ENCODE measurements around the gene CHD2.
"Not testable (repeated sequence)": the region's sequence is repeated elsewhere in the genome, so short reads cannot be mapped to it uniquely, and the experiment has no call there.

Gene CHD2

DNA sequence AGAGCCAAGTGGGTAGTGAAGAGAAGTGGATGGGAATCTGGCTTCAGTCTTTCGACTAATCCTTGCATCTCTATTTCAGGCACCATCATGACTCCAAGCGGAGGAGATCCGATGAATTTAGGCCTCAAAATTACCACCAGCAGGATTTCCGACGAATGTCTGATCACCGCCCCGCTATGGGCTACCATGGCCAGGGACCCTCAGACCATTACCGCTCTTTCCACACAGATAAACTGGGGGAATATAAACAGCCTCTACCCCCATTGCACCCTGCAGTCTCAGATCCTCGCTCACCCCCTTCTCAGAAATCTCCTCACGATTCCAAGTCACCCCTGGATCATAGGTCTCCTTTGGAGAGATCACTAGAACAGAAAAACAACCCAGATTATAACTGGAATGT is 124.2 kb downstream of the CHD2 start:
- DNase-seq: no peak

DNA sequence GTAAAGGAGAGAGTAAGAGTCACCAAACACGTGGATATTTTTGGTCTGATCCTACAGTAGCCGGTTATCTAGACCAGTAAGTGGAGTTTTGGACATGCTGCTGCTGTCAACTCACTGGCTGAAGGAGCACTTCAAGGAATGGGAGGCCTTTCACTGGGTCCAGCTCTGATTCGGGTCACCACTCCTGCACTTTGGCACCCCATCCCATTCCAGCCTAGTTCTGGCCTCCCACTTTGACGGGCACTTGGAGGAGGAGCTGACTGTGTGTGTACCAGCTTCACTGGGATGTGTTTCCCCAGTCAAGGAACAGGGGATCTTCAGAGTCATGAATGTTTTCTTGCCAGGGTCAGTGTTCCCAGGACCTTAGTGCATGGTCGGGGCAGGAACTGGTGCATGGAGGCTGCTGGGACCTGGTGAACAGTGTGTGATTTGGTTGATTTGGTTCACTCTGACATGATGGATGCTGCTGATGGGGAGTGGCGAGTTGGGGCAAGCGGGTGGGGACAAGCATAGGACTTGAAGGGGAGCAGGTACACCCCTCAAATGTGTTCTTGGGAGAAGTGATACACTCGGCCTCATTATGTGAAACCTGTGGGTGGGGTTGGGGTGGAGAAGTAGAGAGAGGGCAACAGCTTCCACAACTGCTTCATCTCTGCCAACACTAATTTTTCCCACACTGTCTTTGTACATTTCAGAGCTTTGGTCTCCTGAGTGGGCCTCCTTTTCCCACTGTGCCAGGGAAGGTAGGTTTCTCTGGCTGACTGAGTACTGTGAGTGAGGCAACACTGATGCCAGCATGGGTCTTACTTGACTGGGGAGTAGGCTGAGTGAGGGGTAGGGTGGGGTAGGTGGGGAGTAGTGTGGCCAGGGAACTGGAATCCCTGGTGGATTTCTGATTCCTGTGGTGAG is 124.8 kb downstream of the CHD2 start:
- no peak for DNase-seq

DNA sequence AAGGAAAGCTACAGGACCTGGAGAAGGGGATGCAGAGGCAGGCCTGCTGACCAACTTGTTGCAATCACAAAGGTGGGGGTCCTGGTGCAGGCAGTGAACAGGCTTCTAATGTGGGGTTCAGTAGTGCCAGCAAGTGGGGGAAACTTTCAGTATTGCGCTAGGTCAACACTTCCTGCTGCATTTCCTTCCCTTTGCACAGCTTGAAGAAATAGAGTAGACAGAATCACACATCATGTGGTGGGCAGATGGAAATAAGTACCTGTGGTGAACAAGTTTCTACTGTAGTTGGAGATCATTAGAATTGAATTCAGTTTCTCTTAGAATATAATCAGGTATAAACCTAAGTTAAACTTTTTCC is 125.5 kb downstream of the CHD2 start:
- DNase-seq: no peak

DNA sequence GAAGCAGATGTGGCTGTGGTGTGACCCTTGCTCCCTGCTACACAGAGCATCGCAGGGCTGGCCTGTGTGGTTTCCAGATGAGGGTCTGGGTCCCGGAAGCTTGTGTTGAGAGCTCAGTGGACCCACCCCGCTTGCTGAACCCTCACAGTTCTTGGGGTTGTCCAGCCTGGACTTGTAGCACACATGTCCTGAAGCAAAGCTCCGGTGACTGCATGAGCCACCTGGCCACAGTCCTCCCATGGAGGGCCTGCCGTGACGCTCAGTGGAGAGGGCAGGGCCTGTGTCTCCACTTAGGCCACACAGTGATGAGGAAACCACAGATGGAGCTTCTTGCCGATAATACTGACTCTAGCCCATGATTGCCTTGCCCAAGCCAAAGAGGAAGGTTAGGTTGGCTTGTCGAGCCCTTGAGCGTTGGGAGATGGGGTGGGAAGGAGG is 126.3 kb downstream of the CHD2 start:
- no peak for DNase-seq

DNA sequence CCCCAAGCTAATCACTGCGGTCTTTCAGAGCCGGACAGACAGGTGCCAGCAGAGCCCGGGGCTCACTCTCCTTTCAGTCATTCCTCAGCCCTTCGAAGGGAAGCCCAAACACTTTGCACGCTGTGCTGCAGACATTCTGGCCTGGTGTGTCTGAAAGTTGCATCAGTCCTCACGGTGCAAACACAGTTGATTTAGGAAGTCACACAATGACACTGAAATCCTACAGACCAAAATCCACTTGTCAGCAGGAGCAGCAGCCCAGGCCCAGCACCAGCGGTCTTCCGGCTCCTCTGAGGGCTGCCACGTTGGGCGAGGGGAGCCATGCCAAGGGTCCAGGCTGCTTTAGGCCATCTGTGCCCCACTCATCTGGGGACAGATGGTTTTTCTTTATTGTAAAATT is 127.3 kb downstream of the CHD2 start:
- DNase-seq: no peak

DNA sequence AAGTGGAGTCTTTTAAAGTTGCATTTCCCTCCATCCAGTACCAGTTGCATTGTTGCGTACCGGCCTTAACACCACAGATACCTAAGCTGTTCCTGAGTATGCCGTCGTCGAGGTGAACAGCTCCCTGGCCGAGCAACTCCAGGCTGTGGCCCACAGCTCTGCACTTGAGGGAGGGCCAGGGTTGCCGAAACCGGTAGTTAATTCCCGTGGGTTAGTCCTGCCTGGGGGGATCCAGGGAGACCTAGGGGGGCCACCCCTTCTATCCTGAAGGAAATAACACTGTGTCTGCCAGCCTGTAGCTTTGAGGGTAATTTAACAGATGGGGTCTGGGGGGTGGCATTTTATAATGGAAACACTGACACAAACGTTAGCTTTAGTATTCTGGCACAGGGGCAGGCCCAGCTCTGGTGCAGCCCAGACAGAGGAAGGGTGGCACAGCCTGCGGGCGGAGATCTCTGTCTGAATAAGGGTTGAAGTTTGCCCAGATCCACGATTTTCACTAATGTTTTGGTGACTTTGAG is 128.0 kb downstream of the CHD2 start:
- no peak for DNase-seq

DNA sequence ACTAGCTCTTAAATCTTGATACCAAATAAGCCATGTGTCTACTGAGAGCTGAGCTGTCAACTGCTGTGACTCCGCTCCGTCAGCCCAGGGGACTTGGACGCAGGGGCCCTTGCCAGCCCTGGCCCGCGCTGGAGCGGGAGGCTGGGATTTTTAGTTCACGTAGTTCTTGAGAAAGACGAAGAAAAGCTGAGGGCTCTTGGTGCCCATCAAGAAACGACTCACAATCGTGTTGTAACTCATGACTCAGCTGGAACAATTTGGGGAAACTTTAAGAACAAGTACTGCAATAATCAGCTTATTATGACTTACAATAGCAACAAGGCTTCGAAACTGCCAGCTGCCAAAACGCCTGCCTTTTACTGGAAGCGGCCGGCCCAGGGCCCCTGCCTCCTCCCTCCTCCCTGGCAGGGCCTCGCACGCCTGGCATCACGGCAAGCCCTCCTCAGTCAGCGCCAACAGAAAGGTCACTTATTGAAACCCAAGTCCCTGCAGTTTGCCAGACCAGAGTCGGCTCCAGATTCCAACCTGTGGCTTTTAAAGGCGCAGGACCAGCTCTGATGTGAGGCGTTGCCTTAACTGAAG is 128.6 kb downstream of the CHD2 start:
- DNase-seq: peak; percentile 35

DNA sequence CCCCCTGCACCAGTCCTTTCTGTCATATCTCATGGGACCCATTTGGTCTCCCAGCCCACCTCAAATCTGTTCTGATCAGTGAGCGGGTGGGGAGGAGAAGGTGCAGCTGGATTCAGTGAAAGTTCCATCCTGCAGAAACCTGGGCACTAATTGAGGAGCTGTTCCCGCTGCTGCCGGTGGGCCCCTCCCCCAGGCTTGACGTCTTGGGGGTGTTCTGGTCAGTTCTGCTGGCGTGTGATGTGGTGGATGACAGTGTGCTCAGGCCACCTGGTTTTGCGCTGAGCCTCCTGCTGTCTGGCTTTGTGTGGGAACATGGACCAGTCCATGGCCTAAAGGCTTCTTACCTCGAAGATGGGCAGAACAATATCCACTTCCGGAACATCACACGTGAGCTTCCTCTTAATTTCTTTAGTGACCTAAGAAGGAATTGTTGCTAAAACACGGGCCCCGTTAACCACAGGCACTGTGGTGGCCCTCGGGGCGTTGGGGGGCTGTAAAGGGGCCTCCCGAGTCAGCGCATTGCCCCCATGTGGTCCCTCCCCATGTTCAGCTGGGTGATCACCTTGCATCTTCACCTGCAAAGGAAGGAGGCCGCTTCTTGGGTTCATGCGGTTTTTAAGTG is 129.2 kb downstream of the CHD2 start:
- DNase-seq: no peak

DNA sequence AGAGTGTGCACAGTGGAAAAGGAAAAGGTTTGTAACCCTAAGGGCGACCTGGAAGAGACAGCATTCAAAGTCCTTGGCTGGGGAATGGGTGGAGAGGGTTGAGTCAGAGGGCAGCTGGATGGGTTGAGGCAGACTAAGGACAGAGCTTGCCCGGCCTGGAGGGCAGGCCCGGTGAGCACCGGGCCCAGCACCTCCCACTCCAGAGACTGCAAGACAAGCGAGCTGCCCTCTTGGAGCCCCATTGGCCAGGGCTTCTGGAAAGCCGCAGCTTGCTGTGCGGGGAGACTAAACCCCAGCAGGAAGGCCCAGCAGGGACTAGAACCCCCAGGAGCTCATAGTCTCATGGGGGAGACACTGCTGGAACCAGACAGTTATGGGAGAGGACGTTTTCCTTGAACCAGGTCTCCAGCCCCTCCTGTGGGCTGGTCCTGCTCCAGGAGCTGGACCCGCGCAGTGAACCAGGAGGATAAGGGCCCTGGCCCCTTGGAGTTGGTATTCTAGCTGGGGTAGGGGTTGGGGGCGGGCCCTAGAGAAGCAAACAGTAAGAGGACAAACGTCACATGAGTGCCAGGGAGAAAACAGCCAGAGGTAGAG is 129.8 kb downstream of the CHD2 start:
- DNase-seq: no peak

DNA sequence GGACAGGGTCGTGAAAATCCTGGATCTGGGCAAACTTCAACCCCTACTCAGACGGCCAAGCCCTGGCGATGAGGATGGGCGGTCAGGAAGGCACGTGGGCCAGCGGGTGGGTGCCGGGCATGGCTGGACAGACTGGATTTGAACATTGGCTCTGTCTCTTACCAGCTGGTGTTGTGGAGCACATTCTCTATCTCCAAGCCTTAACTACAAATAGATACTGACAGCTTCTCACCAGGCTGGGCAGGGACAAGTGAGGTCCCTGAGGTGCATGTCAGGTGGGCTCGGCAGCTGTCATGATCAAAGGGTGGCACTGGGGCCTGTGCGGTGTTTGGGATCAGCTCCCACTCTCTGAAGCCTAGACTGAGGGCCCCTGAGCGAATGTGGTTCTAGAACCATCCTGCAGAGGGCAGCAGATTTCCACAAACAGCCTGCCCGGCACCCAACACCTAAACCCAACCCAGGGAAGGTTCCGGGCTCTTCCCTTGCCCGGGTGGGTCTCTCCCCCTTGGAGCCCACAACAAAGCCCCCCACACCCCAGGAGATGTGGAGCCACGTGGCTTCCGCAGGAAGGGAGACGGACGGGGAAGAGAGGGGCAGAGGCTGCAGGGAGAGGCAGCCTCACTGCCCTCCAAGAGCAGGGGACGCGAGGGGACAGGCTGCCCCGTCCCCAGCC is 130.4 kb downstream of the CHD2 start:
- peak; percentile 91 for DNase-seq

DNA sequence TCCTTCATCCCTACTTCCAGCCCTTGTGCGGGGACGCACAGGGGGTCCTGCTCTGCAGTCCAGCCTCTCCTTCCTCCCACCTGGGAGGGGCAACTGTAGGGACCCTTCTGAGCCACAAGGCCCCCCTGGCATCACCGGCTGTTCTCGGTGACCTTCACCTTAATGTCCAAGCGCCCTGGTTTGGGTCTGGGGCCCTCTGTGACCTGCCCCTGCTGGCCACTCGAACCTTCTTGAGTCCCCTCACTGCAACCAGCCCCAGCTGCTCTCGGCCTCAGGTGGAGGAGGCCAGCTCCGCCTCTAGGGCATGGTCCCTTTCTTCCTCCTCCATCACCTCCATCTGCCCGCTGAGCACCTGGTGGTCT is 131.0 kb downstream of the CHD2 start:
- no peak for DNase-seq

DNA sequence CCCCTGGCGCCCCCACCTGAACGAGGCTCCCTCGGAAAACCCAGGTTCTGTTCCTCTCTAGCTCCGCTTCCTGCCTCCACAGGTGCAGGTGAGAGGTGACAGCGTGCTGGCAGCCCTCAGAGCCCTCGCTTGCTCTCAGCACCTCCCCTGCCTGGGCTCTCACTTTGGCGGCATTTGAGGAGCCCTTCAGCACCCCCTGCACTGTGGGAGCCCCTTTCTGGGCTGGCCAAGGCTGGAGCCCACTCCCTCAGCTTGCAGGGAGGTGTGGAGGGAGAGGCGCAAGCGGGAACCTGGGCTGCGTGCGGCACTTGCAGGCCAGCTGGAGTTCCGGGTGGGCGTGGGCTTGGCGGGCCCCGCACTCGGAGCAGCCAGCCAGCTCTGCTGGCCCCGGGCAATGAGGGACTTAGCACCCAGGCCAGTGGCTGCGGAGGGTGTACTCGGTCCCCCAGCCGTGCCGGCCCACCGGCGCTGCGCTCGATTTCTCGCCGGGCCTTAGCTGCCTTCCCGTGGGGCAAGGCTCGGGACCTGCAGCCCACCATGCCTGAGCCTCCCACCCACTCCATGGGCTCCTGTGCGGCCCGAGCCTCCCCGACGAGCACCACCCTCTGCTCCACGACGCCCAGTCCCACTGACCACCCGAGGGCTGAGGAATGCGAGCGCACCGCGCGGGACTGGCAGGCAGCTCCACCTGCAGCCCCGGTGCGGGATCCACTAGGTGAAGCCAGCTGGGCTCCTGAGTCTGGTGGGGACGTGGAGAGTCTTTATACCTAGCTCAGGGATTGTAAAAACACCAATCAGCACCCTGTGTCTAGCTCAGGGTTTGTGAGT is 131.6 kb downstream of the CHD2 start:
- not testable (repeated sequence) for DNase-seq

DNA sequence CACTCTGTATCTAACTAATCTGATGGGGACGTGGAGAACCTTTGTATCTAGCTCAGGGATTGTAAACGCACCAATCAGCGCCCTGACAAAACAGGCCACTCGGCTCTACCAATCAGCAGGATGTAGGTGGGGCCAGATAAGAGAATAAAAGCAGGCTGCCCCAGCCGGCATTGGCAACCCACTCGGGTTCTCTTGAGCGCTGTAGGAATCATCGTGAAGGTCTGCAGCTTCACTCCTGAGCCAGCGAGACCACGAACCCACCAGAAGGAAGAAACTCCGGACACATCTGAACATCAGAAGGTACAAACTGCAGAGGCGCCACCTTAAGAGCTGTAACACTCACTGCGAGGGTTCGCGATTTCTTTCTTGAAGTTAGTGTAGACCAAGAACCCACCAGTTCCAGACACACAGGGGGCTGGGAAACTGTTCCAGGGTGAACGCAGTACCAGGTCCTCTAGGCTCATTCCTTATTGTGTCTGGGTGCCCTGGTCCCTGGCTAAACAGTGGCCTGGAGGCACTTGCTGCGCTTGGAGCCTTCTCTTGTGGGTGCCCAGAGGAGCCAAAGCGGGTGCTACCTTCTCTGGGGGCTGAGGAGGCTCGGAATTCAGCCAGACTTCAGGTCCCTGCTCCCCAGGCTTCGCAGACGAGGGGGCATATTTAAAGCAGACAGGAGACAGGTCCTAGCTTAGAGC is 132.5 kb downstream of the CHD2 start:
- DNase-seq: not testable (repeated sequence)

DNA sequence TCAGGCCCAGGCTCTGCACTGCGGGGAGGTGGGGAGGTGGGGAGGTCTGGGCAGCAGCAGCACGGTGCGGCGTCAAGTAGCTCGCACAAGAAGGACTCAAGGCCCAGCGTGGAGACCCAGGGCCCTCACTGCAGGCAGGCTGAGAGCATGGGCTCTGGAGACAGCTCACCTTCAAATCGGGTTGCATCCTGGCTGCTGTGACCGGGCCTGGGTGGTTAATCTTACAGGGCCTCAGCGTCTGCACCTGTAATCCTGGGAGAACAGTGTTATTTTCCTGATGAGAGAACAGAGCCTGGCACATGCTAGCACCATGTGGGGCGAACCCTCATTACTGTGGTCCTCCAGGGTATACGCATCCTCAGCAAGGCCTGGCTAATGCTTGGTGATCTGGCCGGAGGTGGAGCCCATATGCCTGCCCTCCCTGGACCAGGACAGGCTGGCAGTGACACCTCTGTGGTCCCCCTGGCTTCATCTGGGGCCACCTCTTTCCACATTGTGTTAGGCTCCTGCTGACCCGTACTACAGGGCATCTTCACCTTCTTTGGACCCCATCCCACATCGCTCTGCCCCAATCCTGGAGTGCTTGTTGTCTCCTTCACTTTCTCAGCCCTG is 133.4 kb downstream of the CHD2 start:
- DNase-seq: no peak

DNA sequence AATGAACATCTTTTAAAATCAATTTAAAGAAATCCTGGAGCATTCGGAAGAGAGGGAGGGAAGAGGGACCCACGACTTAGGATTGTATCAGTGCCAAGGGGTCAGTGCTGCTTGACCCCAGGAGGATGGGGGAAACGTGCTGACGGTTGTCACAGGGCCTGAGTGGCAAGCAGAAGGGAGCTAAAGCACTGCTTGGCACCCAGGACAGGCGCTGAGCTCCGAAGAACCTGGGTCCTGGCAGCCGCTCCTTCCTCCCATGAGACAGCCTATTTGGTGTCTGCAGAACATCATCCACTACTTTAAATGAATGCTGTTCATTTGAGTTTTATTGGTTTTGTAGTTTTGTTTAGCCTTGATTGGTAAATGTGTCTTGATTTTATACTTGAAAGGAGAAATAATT is 134.4 kb downstream of the CHD2 start:
- DNase-seq: no peak

DNA sequence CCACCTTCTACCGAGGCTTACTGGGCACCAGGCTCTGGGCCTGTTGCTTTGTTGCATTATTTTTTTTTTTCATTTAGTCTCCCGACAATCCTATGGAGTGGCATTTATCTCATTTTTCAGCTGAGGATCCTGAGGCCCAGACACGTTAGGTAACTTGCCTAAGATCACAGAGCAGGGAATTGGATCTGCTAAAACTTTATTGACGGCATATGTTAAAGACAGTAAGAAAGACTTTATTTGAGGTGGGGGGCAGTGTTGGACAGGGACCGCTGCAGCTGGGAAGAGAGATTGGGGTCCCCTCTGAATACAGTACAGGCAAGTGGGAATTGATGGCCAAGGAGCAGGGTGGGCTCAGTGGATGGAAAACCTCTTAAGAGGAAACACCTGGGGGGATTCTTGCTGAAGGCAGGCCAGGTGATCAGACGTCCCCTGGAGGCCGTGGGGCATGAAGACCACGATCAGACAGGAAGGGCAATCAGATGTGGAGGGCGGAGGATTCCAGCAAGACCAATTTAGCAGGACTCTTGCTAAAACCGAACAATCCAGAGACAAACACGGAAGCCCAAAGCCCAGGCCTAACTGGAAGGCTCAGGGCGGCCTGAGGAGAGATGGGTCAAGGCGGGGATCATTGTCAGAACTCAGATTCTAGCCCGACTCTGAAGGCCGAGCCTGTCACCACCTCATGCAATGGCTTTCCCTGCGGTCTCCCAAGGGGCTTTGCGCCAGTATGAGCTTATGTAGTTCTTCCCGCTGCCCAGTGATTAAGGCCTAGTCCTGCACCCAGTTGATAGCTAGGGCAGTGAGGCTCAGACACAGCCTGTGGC is 135.2 kb downstream of the CHD2 start:
- no peak for DNase-seq

DNA sequence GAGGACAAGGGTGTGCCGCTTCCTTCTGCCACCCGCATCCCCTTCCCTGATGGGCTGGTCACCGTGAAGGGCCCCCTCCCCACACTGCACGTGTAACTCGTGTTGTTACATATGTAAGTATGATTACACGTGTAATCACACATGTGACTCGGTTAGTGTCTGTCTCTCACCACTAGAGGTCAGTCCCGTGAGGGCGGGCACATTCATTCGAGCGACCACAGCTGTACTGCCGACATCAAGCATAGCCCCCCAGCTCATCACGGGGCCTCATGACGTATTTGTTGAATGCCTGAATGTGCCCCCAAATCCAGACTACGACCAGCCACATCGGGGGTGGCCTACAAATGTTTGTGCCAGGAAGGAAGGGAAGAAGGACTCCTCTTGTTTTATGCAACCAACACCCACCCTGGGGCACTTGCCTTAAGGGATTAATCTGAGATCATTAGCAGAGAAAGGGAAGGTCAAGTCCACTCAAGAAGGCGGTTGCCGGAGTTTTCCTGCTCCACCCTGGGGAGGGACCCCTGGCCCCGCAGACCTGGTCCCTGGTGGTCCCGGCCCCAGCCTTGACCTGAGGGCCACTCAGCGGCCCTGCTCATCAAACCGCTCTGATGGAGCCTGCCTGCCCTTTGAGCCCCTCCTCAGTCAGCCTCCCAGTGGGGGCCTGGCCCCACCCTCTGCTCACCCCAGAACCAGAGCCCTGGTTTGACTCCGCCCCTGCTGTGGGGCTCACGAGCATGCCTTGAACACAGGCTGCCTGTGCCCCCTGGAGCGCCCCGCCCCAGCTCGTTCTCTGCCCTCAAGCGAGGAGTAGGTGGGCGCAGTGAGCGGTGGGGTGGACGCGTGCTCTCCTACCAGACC is 136.1 kb downstream of the CHD2 start:
- DNase-seq: peak; percentile 72

DNA sequence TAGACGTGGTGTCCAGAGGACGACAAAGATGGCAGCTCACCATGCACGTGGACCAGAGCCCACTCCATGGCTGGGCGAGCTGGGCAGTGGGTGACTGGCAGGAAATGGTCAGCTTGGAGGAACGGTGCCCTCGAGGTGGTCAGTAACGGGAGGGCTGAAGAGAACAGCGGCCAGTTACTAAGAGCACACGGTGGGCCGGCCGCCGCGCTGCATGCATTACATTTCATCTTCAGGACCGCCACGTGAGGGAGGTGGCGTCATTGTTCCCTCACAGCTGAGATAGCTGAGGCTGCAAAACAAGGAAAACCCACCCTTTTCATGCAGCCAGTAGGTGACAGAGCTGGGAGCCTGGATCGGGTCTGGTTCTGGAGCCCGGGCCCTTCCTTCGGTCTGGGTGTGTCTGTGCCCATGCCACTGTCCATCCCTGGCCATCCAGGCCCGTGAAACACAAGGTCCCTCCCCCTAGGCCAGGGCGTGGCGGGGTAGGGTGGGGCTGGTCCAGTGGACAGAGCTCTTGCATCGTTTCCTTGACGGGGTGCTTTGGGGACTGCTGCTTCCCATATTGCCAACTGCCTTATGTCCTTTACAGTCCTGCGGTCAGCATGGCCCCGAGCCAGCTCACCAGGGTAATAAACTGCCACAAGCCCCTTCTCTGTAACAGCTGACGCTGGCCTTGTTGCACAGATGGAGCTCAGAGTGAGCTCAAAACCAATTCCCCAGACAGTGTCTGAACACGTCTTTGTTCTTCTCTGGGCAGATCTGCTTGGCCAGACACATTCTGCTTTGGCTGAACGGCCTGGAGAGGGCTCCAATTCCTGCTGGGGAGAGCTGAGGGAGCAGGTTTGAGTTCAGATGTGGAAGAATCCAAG is 137.1 kb downstream of the CHD2 start:
- peak; percentile 80 for DNase-seq

All from eye (tissue), 1 donor.